Measurements from ENCODE around the gene CDC42EP2.
A peak's percentile ranks its signal among the peaks of the same experiment; 100 is the strongest.

The CDC42EP2 gene, protein sequence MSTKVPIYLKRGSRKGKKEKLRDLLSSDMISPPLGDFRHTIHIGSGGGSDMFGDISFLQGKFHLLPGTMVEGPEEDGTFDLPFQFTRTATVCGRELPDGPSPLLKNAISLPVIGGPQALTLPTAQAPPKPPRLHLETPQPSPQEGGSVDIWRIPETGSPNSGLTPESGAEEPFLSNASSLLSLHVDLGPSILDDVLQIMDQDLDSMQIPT

GRCh38 chr11:65314501-65315203 lies at the start of gene CDC42EP2:
Gene CDC42EP2, plus strand, starts transcription at chr11:65314866. Its CDS starts 6,033 bp downstream, at chr11:65320899.
- peak; percentile 63 for DNase-seq (ENCODE audit: low spot score)

DNA sequence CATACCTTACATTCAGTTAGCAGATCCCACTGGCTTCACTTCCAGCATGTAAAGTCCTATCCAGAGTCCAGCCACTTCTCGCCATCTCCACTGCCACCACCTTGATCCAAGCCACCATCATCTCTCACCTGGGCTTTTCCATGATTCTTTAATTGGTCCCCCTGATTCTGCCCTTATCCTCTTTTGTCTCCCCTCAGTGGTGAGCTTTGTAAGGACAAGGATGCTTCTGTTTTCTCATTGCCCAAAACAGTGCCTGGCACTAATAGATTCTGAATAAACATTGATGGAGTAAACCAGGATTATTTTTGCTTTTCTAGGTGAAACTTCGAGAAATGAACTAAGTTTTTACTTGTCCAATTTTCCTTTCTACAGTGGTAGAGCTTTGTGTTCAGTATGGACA lies 48.5 kb upstream of the CDC42EP2 start:
- no peak for DNase-seq (ENCODE audit: low spot score)

DNA sequence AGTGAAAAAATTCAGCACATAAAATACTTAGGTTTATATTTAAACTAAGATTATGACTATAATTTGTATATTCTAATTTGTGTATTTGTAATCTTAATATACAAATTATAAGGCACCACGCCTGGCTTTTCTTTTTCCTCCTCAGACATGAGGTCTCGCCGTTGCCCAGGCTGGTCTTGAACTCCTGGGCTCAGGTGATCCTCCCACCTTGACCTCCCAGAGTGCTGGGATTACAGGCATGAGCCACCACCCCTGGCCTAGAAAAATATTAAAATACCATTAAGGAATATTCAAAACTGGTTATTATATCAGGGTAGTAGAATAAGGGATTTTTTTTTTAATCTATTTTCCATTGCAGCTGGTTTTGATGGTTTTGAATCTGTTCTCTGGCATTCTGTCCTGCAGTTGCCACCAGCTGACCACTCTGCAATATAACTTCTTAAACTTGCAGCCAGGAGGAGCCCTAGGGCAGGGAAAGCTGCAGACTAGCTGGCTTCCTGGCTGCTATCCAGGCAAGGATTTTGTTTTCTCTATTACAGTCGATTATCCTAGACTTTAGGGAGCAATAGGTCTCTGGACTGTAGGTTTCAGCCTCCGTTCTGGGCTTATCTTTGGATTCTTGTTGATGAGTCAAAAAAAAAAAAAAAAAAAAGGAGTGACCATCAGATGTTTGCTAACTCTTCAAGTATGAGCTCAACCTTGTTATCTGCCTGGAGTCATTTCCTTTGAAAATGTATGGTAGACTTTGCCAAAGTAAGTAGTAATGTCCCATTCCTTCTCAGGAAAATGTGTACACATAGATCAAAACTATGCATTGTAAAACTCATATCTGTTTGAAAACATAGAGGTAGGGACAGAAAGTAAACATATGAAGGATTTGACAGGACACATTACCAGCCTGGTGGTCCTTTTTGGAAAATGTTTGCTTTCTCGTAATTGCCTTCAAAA lies 39.7 kb upstream of the CDC42EP2 start:
- peak; percentile 15 for DNase-seq (ENCODE audit: low spot score)

DNA sequence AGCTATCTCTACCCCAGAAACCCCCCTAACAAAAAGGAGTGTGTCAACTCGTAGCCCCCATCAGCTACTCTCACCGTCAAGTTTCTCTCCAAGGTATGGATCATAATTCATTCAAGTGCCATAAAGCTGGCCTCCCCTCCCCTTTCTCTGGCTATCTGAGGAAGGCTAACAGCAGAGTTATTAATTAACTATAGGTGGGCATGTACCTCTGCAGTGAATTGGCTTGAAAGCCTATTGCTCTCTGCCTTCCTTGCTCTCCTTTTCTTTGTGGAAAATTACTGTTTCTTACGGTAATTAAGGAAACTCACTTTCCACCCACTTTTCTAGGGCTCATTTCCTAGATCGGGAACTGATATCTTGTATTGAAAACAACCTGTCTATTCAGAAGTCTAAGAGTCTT lies 38.8 kb upstream of the CDC42EP2 start:
- no peak for DNase-seq (ENCODE audit: low spot score)

DNA sequence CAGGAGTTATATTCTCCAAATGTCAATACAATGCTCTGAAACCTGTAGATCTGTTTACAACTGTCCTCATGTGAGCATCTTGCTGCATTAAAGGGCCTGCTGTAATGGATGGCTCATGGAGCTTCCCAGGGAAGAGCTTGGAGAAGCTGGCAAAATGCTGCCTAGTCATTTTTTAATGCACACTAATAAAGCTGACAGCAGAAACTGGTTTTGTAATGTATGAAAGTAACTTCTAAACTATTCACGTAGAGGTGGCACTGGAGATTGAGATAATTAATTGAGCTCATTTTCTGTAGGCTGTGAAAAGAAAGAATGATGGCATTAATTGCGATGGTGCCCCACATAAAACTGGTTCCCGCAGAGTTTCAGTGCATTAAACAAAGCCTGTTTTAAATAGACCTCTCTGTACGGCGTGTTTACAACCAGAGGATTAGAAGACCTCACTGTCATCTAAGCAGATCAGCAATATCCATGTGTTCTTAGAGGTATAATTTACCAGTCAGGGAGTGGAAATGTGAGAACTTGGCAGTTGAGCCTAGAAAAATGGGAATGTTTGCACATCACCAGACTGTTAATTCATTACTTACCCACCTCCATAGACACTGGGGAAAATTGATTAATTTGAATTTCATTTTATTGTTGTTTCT lies 36.9 kb upstream of the CDC42EP2 start:
- DNase-seq (ENCODE audit: low spot score), result no peak

GRCh38 chr11:65278356-65278755 lies 36.3 kb upstream of the CDC42EP2 start:
- DNase-seq (ENCODE audit: low spot score), result no peak

DNA sequence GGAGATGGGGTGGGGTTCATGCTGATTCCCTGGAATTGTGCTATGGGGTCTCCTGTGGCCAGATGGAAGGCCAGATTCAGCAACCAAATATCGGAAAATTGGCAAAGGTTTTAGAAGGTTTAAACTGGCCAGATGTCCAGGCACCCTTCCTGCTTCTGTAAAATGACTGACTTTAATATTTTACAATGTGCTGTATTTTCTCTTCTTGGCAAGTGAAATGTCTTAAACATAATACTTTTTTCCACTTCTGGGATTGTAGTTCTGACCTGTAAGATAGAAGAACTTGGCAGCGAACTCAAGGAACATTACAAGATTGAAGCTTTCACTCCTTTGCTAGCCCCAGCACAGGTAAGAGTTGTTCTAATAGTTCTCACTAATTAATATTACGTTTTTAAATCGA lies 35.4 kb upstream of the CDC42EP2 start:
- DNase-seq (ENCODE audit: low spot score), result no peak

DNA sequence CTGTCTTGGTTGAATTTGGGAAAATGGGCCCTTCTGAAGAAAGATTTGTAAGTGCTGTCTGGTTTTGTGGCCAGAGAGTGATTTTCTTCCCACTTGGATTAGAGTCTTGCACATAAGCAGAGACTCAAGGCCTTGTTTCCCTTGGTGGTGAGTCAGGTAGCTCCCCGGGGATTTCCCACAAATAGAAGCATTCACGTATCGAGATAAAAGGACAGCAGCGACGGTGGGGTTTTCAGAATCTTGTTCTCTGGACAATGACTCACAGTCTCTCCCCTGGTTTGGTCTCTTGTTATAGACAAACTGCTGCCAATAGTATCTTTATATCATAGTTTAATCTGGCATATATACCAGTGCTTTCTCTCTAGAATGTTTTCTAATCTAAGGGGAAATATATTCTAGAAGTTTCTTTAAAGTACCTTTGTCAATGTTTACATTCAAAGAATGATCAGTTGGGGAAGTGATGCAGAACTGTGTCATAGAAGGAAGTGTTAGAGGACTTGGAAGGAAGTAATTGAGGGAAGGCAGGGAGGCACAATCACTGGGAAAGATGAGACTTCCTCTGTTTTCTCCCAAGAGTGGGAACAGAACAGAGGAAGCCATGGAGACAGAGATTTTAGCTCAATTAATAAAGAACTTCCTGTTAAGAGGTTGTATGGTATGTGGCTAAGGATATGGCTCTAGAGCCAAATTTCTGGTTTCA lies 34.8 kb upstream of the CDC42EP2 start:
- peak; percentile 29 for DNase-seq (ENCODE audit: low spot score)

DNA sequence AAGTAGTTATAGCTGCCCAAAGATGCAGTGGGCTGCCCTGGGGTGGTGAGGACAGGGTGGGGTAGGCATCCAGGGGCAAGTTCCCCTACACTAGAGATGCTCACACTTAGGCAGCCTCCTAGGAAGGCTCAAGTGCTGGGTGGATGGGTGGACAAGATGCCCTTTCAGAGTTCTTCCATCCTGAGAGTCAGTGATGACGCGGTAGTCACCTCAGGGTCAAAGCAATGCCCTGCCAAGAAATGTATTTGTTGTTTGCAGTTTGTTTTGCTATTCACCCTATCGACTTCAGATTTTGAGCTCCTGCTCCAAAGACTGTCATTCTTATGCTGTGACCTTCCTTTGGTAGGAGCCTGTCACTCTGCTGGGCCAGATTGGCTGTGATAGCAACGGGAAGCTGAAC lies 34.0 kb upstream of the CDC42EP2 start:
- DNase-seq (ENCODE audit: low spot score), result no peak

- DNase-seq (ENCODE audit: low spot score), result no peak
Measured at GRCh38 chr11:65286686-65287085, 28.0 kb upstream of the CDC42EP2 start.

DNA sequence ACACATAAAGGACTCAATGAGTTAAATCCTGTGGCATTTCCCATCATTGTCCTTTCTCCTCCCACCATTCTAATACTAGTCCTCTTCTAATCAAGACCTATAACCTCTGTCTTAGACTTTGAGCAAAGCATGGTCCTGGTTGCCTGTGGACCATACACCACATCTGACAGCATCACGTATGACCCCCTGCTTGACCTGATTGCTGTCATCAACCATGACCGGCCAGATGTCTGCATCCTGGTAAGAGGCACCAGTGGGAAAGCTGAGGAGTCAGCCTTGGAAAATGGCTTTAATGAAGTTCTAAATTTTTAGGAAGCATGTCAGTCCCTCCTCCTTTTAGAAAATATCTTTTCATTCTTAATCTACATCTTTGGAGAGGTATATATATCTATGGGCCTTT lies 27.1 kb upstream of the CDC42EP2 start:
- no peak for DNase-seq (ENCODE audit: low spot score)

DNA sequence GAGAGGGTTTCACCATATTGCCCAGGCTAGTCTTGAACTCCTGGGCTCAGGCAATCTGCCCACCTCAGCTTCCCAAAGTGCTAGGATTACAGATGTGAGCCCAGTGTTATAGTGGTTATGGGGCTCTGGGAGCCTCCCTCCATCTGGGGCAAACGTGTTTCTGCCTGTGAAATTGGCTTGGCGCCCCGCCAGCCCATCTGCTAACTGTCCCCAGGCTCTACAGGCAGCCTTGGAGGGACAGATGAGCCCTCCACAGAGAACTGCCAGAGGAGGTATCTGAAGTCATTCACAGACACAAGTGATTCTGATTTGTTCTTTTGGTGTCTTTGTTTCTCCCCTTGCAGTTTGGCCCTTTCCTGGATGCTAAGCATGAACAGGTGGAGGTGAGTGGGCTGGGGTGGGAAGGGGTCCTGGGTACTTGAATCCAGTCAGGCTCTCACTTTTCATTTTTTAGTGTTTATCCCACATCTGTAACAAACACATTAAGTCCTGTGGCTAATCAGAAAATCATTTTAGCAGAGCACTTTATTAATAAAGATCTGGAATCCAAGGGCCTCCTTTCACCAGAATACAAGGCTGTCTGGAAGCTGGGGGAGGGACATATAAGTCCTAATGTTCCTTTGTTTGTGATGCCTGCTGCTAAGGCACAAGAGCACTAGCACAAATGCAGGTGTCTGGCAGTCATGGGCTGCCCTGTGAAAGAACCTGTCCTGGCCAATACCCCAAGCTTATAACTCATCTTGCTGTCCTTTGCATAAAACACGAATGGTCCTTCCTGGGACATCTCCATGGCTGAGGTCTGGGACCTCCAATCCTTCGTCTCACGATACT lies 25.7 kb upstream of the CDC42EP2 start:
- no peak for DNase-seq (ENCODE audit: low spot score)

- DNase-seq (ENCODE audit: low spot score), result no peak
Measured at GRCh38 chr11:65290448-65291165, 24.1 kb upstream of the CDC42EP2 start.

- no peak for DNase-seq (ENCODE audit: low spot score)
Measured at GRCh38 chr11:65291613-65292012, 23.1 kb upstream of the CDC42EP2 start.

DNA sequence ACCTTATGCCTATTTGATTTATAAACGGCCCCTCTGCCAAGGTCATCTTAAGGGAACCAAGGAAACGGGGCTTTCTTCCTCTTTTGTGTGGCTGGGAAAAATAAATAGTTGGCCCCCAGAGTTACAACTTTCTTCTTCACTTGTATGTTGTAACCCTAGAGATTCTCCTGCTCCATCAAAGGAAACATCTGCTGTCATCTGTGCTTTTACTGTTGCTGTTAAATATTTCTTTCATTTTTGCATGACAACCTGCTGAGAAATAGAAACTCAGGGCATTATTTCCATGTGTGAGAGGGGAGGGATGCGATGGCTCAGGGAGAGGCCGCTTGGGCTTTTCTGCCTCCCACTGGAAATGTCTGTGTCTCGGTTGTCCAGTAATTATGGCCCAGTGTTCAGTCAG lies 21.8 kb upstream of the CDC42EP2 start:
- DNase-seq (ENCODE audit: low spot score), result no peak

DNA sequence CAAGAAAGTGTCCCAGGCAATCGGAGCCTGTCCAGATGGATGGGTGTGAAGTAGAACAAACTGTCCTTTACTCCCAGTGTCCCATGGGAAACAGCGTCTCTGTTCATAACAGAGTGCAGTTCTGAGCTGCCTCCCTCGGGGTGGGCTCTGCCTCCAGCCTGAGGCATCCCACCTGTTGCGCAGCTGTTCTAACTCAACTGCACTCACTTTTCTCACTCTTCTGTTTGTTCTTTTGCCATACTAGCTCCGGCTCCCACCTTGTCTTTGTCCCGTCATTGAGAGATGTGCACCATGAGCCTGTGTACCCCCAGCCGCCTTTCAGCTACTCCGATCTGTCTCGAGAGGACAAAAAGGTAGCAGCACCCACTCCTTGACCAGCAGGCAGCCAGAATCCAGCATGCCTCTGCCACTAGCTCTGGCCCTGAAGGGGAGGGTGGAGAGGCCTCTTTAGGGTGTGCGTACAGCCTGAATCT lies 20.7 kb upstream of the CDC42EP2 start:
- no peak for DNase-seq (ENCODE audit: low spot score)

DNA sequence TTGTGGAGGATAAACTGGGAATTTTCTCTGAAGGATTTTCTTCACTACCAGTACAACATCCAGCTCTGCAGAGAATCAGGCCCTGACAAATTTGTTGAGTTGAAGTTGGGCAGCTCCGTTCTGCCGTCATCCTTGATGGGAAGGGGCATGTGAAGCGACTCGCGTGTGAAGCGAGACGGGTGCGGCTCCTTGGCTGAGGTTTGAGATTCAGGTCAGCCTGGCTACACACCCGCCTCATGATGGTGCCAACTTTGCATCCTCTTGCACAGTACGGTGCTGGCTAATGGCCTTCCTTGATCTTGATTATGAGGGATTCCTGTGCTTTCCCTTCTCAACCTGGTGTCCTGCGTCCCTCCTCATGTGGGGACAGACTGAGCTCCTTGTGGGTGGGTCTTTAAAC lies 19.7 kb upstream of the CDC42EP2 start:
- no peak for DNase-seq (ENCODE audit: low spot score)

GRCh38 chr11:65295571-65296341 lies 18.9 kb upstream of the CDC42EP2 start:
- DNase-seq (ENCODE audit: low spot score), result no peak

DNA sequence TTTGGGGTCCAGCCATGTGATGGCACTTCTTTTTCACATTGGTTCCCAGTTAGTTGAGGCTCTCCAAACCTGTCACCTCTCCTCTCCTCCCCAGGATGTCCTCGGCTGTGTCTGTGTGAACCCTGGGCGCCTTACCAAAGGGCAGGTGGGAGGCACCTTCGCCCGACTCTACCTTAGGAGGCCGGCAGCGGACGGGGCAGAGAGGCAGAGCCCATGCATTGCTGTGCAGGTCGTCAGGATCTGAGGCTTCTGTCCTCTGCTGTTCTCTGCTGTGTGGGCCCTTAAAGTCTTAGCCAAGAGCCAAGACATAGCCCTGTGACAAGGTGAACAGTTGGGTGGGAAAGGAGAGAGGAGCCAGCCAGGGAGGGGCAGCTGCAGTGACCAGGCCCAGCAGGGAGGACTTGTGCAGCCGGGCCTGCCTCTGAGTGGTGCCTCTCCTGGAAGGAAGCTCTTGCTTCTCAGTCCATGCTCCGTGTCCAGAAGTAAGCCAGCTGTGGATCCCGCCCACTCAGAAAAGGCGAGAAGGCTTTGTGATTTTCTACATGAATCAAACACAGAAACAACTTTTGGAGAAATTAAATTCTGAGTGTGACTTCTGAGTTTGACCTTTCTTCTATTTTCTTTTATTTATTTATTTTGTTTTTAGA lies 17.5 kb upstream of the CDC42EP2 start:
- DNase-seq (ENCODE audit: low spot score), result no peak

Data from CD4-positive, alpha-beta T cell treated with Interleukin-6 at 100 ng/mL for 8 hours (primary cell).